ENCODE measurements around the gene TMEM255B.
"Not testable (repeated sequence)": the region's sequence is repeated elsewhere in the genome, so short reads cannot be mapped to it uniquely, and the experiment has no call there.

TMEM255B gene

GRCh38 chr13:113792886-113793717, 34.1 kb downstream of the TMEM255B start:
- ATAC-seq (peak; percentile 29), DNase-seq (no peak)
- peaks cover 7% of the 10 kb centered on the region for H3K27me3 Mint-ChIP-seq
- H3K9me3 Mint-ChIP-seq = no peaks in the 10 kb centered on the region
- H3K4me1 Mint-ChIP-seq = no peaks in the 10 kb centered on the region
- no peak overlapping the region for H3K4me3 Mint-ChIP-seq
- no peak overlapping the region for H3K27ac Mint-ChIP-seq

- DNase-seq (no peak), ATAC-seq (peak; percentile 40)
- no peak overlapping the region for H3K27ac Mint-ChIP-seq
- H3K9me3 Mint-ChIP-seq = no peaks in the 10 kb centered on the region
- H3K27me3 Mint-ChIP-seq = peaks cover 7% of the 10 kb centered on the region
- H3K4me1 Mint-ChIP-seq = no peaks in the 10 kb centered on the region
- no peak overlapping the region for H3K4me3 Mint-ChIP-seq
Observed at GRCh38 chr13:113793718-113794085, 34.7 kb downstream of the TMEM255B start.

- peaks cover 3% of the 10 kb centered on the region for H3K27me3 Mint-ChIP-seq
- no peak overlapping the region for H3K4me3 Mint-ChIP-seq
- no peak overlapping the region for H3K27ac Mint-ChIP-seq
- ATAC-seq (peak; percentile 17), DNase-seq (no peak)
- no peaks in the 10 kb centered on the region for H3K9me3 Mint-ChIP-seq
- no peaks in the 10 kb centered on the region for H3K4me1 Mint-ChIP-seq
Observed at GRCh38 chr13:113794086-113794485, 35.1 kb downstream of the TMEM255B start.

- ATAC-seq = no peak
- no peaks in the 10 kb centered on the region for H3K9me3 Mint-ChIP-seq
Observed at GRCh38 chr13:113794764-113795173, 35.7 kb downstream of the TMEM255B start.

GRCh38 chr13:113795362-113795761, 36.3 kb downstream of the TMEM255B start:
- not testable (repeated sequence) for H3K4me1 Mint-ChIP-seq, DNase-seq, H3K27me3 Mint-ChIP-seq, H3K4me3 Mint-ChIP-seq, ATAC-seq, H3K27ac Mint-ChIP-seq, H3K9me3 Mint-ChIP-seq

More at GRCh38 chr13:113794764-113795173, 35.7 kb downstream of the TMEM255B start:
- H3K27ac Mint-ChIP-seq = no peak overlapping the region
- no peak overlapping the region for H3K4me3 Mint-ChIP-seq
- no peaks in the 10 kb centered on the region for H3K4me1 Mint-ChIP-seq
- no peak for DNase-seq
- no peaks in the 10 kb centered on the region for H3K27me3 Mint-ChIP-seq

GRCh38 chr13:113796211-113796963, 37.4 kb downstream of the TMEM255B start:
- no peaks in the 10 kb centered on the region for H3K27me3 Mint-ChIP-seq
- no peak for DNase-seq
- no peaks in the 10 kb centered on the region for H3K9me3 Mint-ChIP-seq
- no peaks in the 10 kb centered on the region for H3K4me1 Mint-ChIP-seq
- no peak for ATAC-seq
- no peak overlapping the region for H3K4me3 Mint-ChIP-seq
- no peak overlapping the region for H3K27ac Mint-ChIP-seq

GRCh38 chr13:113796964-113797676, 38.1 kb downstream of the TMEM255B start:
- no peak for ATAC-seq
- Mint-ChIP-seq H3K4me3 (no peak overlapping the region), H3K4me1 (no peaks in the 10 kb centered on the region), H3K27me3 (no peaks in the 10 kb centered on the region), H3K9me3 (no peaks in the 10 kb centered on the region), H3K27ac (no peak overlapping the region)
- no peak for DNase-seq

GRCh38 chr13:113798200-113798811, 39.3 kb downstream of the TMEM255B start:
- no peak for DNase-seq
- no peak overlapping the region for H3K4me3 Mint-ChIP-seq
- H3K4me1 Mint-ChIP-seq = no peaks in the 10 kb centered on the region
- no peak overlapping the region for H3K27ac Mint-ChIP-seq
- H3K27me3 Mint-ChIP-seq = no peaks in the 10 kb centered on the region
- no peaks in the 10 kb centered on the region for H3K9me3 Mint-ChIP-seq
- ATAC-seq = no peak

GRCh38 chr13:113800576-113800926, 41.5 kb downstream of the TMEM255B start:
- no peak for DNase-seq
- Mint-ChIP-seq H3K27ac (no peak overlapping the region), H3K4me3 (no peak overlapping the region), H3K9me3 (no peaks in the 10 kb centered on the region), H3K27me3 (no peaks in the 10 kb centered on the region), H3K4me1 (no peaks in the 10 kb centered on the region)
- no peak for ATAC-seq

- no peaks in the 10 kb centered on the region for H3K4me1 Mint-ChIP-seq
- H3K4me3 Mint-ChIP-seq = no peak overlapping the region
- no peak overlapping the region for H3K27ac Mint-ChIP-seq
- DNase-seq (no peak), ATAC-seq (no peak)
- H3K27me3 Mint-ChIP-seq = no peaks in the 10 kb centered on the region
- no peaks in the 10 kb centered on the region for H3K9me3 Mint-ChIP-seq
Observed at GRCh38 chr13:113801289-113801961, 42.4 kb downstream of the TMEM255B start.

GRCh38 chr13:113802090-113802531, 43.1 kb downstream of the TMEM255B start:
- no peaks in the 10 kb centered on the region for H3K4me1 Mint-ChIP-seq
- no peaks in the 10 kb centered on the region for H3K9me3 Mint-ChIP-seq
- ATAC-seq (no peak), DNase-seq (no peak)
- H3K4me3 Mint-ChIP-seq = no peak overlapping the region
- H3K27ac Mint-ChIP-seq = no peak overlapping the region
- no peaks in the 10 kb centered on the region for H3K27me3 Mint-ChIP-seq

GRCh38 chr13:113802761-113803160, 43.7 kb downstream of the TMEM255B start:
- Mint-ChIP-seq H3K27me3 (no peaks in the 10 kb centered on the region), H3K9me3 (peaks cover 0 to 2% of the 10 kb centered on the region in 2 donors), H3K4me1 (peaks cover under 1% of the 10 kb centered on the region), H3K27ac (no peak overlapping the region), H3K4me3 (no peak overlapping the region)
- no peak for ATAC-seq
- DNase-seq = no peak

GRCh38 chr13:113803409-113804016, 44.5 kb downstream of the TMEM255B start:
- no peak overlapping the region for H3K27ac Mint-ChIP-seq
- peak; percentile 36 for ATAC-seq
- H3K27me3 Mint-ChIP-seq = no peaks in the 10 kb centered on the region
- H3K9me3 Mint-ChIP-seq = peaks cover 4 to 10% of the 10 kb centered on the region in 2 donors
- no peak overlapping the region for H3K4me3 Mint-ChIP-seq
- peaks cover 8% of the 10 kb centered on the region for H3K4me1 Mint-ChIP-seq
- no peak for DNase-seq

GRCh38 chr13:113804017-113804702, 45.1 kb downstream of the TMEM255B start:
- ATAC-seq = no peak
- DNase-seq = no peak
- Mint-ChIP-seq H3K9me3 (peaks cover 4 to 15% of the 10 kb centered on the region in 2 donors), H3K27ac (no peak overlapping the region), H3K27me3 (no peaks in the 10 kb centered on the region), H3K4me1 (peaks cover 11% of the 10 kb centered on the region), H3K4me3 (no peak overlapping the region)
